Activated CD4-positive, alpha-beta T cell treated with anti-CD3 and anti-CD28 coated beads, Interleukin-2, amount 50 U/mL, for 4 hours (primary cell): ENCODE results near the gene SYNGR2.
"Not testable (repeated sequence)": the region's sequence is repeated elsewhere in the genome, so short reads cannot be mapped to it uniquely, and the experiment has no call there.

Experiments used
- DNase-seq, 2 experiments: peaks; one replicate each; pipeline ENCODE4 v3.0.0-alpha.2; 2020

The SYNGR2 gene

GRCh38 chr17:78130437-78131101 is 37.8 kb upstream of the SYNGR2 start, which contains the start of gene TMC8:
Gene TMC8 (plus strand): TSS chr17:78130771. CDS start chr17:78131589, 818 bp downstream.
- no peak for DNase-seq

GRCh38 chr17:78131172-78132083 is 37.0 kb upstream of the SYNGR2 start:
- peak; percentile 50 to 67 for DNase-seq

GRCh38 chr17:78132084-78132676 is 36.2 kb upstream of the SYNGR2 start:
- DNase-seq = peak; percentile 53 to 62

GRCh38 chr17:78132767-78133178 is 35.6 kb upstream of the SYNGR2 start:
- DNase-seq = no peak

GRCh38 chr17:78133179-78133951 is 35.0 kb upstream of the SYNGR2 start:
- DNase-seq = no peak

GRCh38 chr17:78133971-78134898 is 34.1 kb upstream of the SYNGR2 start:
- DNase-seq = peak; percentile 72 to 73

- no peak for DNase-seq
Observed at GRCh38 chr17:78134899-78135385, 33.4 kb upstream of the SYNGR2 start.

GRCh38 chr17:78135858-78136500 is 32.4 kb upstream of the SYNGR2 start:
- DNase-seq = no peak

- DNase-seq = no peak
Observed at GRCh38 chr17:78137392-78138203, 30.8 kb upstream of the SYNGR2 start.

GRCh38 chr17:78138204-78139060 is 29.9 kb upstream of the SYNGR2 start:
- no peak for DNase-seq

GRCh38 chr17:78139861-78140168 is 28.6 kb upstream of the SYNGR2 start:
- not testable (repeated sequence) for DNase-seq

- DNase-seq = peak; percentile 89 to 90
Observed at GRCh38 chr17:78140169-78141051, 28.0 kb upstream of the SYNGR2 start.

- no peak for DNase-seq
Observed at GRCh38 chr17:78141437-78142118, 26.8 kb upstream of the SYNGR2 start.

GRCh38 chr17:78142119-78142861 is 26.1 kb upstream of the SYNGR2 start:
- DNase-seq = no peak

- DNase-seq = no peak
Observed at GRCh38 chr17:78143214-78144146, 24.9 kb upstream of the SYNGR2 start.
